ENCODE data around the gene IFNG. TPM values are rescaled to one million over a fixed set of nuclear protein-coding genes. Genes with fewer than 3 reads are reported as not detected.
"Not testable (repeated sequence)": the region's sequence is repeated elsewhere in the genome, so short reads cannot be mapped to it uniquely, and the experiment has no call there.

The IFNG gene
- 100 to 1,000 TPM in 2 of 3 donors, 10 to 100 TPM in 1; 61.8 to 920 (median 807) TPM for total RNA-seq

GRCh38 chr12:68159681-68160304 lies at the start of gene IFNG:
IFNG (minus strand) TSS chr12:68159740; CDS start chr12:68159615, 125 bp downstream.
- Mint-ChIP-seq H3K27me3 (ENCODE audit: low read depth) (no peaks in the 10 kb centered on the region), H3K4me1 (ENCODE audit: low read depth) (peaks cover 43% of the 10 kb centered on the region), H3K9me3 (no peaks in the 10 kb centered on the region), H3K4me3 (peak within 1 kb of the TSS; percentile 79), H3K36me3 (ENCODE audit: insufficient read depth) (peaks cover 11% of the 10 kb centered on the region)
- ATAC-seq (peak; percentile 41 to 58), DNase-seq (no peak)

DNA sequence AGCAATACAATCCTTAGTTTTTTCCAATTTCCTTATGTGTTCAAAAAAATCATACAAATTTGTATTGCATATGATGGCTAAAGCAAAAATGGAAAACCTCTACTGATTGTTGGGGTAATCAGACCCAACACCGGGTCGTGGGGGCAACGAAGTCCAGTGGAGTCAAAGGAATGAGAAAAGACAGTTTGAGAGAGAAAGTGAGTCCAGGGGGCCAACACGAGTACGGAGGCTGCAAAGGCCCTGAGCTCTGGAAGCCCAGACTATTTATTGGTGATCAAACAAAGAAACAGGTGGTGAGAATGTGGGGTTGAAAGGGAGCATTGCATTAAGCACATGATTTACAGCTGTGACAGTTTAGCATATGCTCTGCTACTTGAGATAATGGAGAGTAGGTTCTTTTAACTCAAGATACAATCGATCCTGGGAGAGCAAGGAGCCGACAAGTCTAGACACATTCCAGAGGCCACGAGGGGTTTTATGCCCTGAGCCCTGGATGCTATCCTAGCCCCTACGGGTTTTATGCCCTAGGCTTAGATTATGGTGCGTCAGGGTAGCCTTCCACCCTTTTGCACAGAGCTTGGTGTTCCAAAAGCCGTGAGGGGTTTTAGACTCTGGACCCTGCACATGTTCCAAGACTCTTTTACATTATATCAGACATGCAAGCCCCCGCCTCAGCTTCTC lies 49.6 kb upstream of the IFNG start:
- not testable (repeated sequence) for ATAC-seq; H3K4me3 Mint-ChIP-seq; H3K36me3 Mint-ChIP-seq (ENCODE audit: insufficient read depth); H3K9me3 Mint-ChIP-seq; H3K27me3 Mint-ChIP-seq (ENCODE audit: low read depth); DNase-seq
- H3K4me1 Mint-ChIP-seq (ENCODE audit: low read depth): peaks cover 13% of the 10 kb centered on the region

DNA sequence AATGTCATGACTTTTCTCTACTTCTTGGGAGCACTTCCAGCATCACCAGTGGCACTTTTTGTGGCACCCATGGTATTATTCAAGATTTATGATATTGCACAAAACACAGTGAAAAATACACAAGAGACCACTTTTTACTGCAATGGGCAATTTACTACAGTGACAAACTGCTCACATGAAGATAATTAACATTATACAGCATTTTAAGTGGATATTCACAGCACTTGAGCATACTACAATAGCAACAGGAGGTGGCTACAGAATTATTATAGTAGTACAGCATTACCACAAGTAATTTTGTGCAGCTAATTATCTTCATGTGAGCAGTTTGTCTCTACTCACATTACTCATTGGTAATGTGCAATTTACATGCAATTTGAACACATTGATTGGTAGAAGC lies 47.7 kb upstream of the IFNG start:
- Mint-ChIP-seq H3K27me3 (ENCODE audit: low read depth) (no peaks in the 10 kb centered on the region), H3K36me3 (ENCODE audit: insufficient read depth) (no peaks in the 10 kb centered on the region), H3K4me1 (ENCODE audit: low read depth) (peaks cover 28% of the 10 kb centered on the region), H3K9me3 (no peaks in the 10 kb centered on the region), H3K4me3 (no peak overlapping the region)
- no peak for DNase-seq
- no peak for ATAC-seq

DNA sequence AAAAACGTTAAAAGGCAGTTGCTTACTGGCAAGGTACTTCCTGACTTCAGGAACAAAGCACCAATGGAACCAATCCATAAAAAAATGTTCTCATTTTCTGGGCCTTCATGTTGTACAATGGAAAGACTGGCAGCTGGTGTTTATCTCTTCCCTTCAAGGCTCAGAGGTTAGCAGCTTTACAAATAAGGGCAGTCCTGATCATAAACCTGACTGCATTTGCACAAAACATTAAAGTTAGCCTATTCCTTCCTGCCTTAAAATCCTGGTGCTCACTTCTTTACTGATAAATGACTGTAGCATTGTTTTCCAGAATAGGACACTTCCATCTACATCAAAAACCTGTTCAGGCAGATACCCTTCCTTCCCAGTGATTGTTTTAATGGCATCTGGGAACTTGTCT lies 46.9 kb upstream of the IFNG start:
- ATAC-seq (no peak), DNase-seq (no peak)
- no peaks in the 10 kb centered on the region for H3K36me3 Mint-ChIP-seq (ENCODE audit: insufficient read depth)
- no peaks in the 10 kb centered on the region for H3K27me3 Mint-ChIP-seq (ENCODE audit: low read depth)
- peaks cover 21% of the 10 kb centered on the region for H3K4me1 Mint-ChIP-seq (ENCODE audit: low read depth)
- H3K9me3 Mint-ChIP-seq: no peaks in the 10 kb centered on the region
- H3K4me3 Mint-ChIP-seq: no peak overlapping the region

- Mint-ChIP-seq H3K27me3 (ENCODE audit: low read depth) (no peaks in the 10 kb centered on the region), H3K36me3 (ENCODE audit: insufficient read depth) (no peaks in the 10 kb centered on the region), H3K4me1 (ENCODE audit: low read depth) (peaks cover 35% of the 10 kb centered on the region), H3K4me3 (no peak overlapping the region), H3K9me3 (no peaks in the 10 kb centered on the region)
- ATAC-seq (peak; percentile 30 to 57), DNase-seq (no peak)
These were observed 43.9 kb upstream of the IFNG start for GRCh38 chr12:68203460-68203875.

DNA sequence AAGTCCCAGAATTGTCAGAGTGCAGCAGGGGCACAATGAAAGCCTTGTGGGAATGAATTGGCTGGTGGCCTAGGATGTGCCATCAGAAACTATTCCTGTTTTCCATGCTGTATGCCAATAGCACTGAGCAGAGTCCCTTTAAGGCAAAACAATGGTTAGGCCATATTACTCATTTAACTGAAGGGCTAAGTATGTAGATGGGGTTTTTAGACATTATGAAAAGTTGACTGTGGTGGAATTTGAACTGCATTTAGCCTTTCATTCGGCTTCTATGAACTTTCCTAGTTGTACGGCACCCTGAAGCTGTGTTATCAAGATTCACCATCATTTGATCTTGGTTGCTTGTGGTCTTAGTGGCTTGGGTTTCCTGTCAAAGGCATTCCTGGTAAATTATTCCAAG lies 41.3 kb upstream of the IFNG start:
- Mint-ChIP-seq H3K27me3 (ENCODE audit: low read depth) (no peaks in the 10 kb centered on the region), H3K9me3 (no peaks in the 10 kb centered on the region), H3K4me3 (no peak overlapping the region), H3K36me3 (ENCODE audit: insufficient read depth) (no peaks in the 10 kb centered on the region), H3K4me1 (ENCODE audit: low read depth) (peaks cover 36% of the 10 kb centered on the region)
- DNase-seq: no peak
- ATAC-seq: peak in 1 of 2 donors; percentile 38

GRCh38 chr12:68199127-68199526 lies 39.6 kb upstream of the IFNG start:
- Mint-ChIP-seq H3K9me3 (no peaks in the 10 kb centered on the region), H3K27me3 (ENCODE audit: low read depth) (no peaks in the 10 kb centered on the region), H3K4me1 (ENCODE audit: low read depth) (peaks cover 36% of the 10 kb centered on the region), H3K4me3 (peak overlapping the region; percentile 72), H3K36me3 (ENCODE audit: insufficient read depth) (no peaks in the 10 kb centered on the region)
- ATAC-seq: no peak
- no peak for DNase-seq

- Mint-ChIP-seq H3K4me3 (peak overlapping the region; percentile 72), H3K27me3 (ENCODE audit: low read depth) (no peaks in the 10 kb centered on the region), H3K9me3 (no peaks in the 10 kb centered on the region), H3K36me3 (ENCODE audit: insufficient read depth) (no peaks in the 10 kb centered on the region), H3K4me1 (ENCODE audit: low read depth) (peaks cover 33% of the 10 kb centered on the region)
- ATAC-seq (peak in 1 of 2 donors; percentile 61), DNase-seq (no peak)
These were observed 39.1 kb upstream of the IFNG start for GRCh38 chr12:68198507-68199086.

GRCh38 chr12:68190301-68190700 lies 30.8 kb upstream of the IFNG start:
- no peak for DNase-seq
- Mint-ChIP-seq H3K4me3 (no peak overlapping the region), H3K27me3 (ENCODE audit: low read depth) (no peaks in the 10 kb centered on the region), H3K36me3 (ENCODE audit: insufficient read depth) (no peaks in the 10 kb centered on the region), H3K4me1 (ENCODE audit: low read depth) (peaks cover 13% of the 10 kb centered on the region), H3K9me3 (no peaks in the 10 kb centered on the region)
- ATAC-seq: no peak

DNA sequence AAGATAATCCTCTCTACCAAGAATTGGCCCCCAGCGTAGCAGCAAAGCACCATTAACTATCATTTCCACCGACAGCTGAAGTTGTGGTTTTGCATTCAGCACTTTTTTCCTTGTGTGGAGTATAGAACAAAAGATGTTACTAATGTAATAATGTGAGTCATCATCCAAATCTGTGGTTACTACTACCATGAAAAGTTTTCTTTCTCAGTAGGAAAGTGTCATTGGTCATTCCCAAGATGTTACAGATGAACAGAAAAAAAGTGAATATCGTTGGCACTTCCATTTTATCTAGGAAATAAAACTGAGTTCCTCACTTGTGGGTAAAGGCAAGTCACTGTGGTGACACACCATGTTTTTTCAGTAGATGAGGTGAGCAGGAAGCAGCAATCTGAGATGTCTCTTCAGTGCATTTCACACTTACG lies 30.3 kb upstream of the IFNG start:
- peak; percentile 36 for DNase-seq
- H3K4me1 Mint-ChIP-seq (ENCODE audit: low read depth): peaks cover 13% of the 10 kb centered on the region
- H3K9me3 Mint-ChIP-seq: no peaks in the 10 kb centered on the region
- no peak overlapping the region for H3K4me3 Mint-ChIP-seq
- peak; percentile 89 to 93 for ATAC-seq
- H3K36me3 Mint-ChIP-seq (ENCODE audit: insufficient read depth): no peaks in the 10 kb centered on the region
- H3K27me3 Mint-ChIP-seq (ENCODE audit: low read depth): no peaks in the 10 kb centered on the region

DNA sequence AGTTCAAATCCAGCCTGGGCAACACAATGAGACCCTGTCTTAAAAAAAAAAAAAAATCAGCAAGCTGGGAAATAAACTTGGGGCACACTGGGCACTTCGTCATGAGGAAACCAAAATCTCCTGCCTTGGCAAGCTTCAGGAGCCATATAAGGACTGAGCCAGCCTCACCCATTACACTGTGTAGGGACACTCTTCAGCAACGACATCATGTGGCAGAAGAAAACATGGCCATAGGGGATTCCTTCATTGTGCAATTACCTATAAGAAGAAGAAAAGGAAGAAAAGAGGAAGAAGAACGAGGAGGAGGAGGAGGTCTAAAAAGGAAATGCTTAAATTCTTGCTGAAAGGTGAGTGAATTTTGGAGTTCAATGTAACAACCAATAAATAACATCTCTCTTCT lies 26.1 kb upstream of the IFNG start:
- Mint-ChIP-seq H3K4me1 (ENCODE audit: low read depth) (peaks cover 26% of the 10 kb centered on the region), H3K4me3 (no peak overlapping the region), H3K36me3 (ENCODE audit: insufficient read depth) (no peaks in the 10 kb centered on the region), H3K9me3 (no peaks in the 10 kb centered on the region), H3K27me3 (ENCODE audit: low read depth) (no peaks in the 10 kb centered on the region)
- no peak for ATAC-seq
- no peak for DNase-seq

- ATAC-seq (peak; percentile 85 to 91), DNase-seq (peak; percentile 17)
- Mint-ChIP-seq H3K27me3 (ENCODE audit: low read depth) (no peaks in the 10 kb centered on the region), H3K9me3 (no peaks in the 10 kb centered on the region), H3K4me1 (ENCODE audit: low read depth) (peaks cover 53% of the 10 kb centered on the region), H3K4me3 (no peak overlapping the region), H3K36me3 (ENCODE audit: insufficient read depth) (no peaks in the 10 kb centered on the region)
These were observed 21.5 kb upstream of the IFNG start for GRCh38 chr12:68180792-68181744.

GRCh38 chr12:68178774-68179439 lies 19.4 kb upstream of the IFNG start:
- Mint-ChIP-seq H3K4me3 (no peak overlapping the region), H3K4me1 (ENCODE audit: low read depth) (peaks cover 74% of the 10 kb centered on the region), H3K27me3 (ENCODE audit: low read depth) (no peaks in the 10 kb centered on the region), H3K9me3 (no peaks in the 10 kb centered on the region), H3K36me3 (ENCODE audit: insufficient read depth) (no peaks in the 10 kb centered on the region)
- no peak for ATAC-seq
- DNase-seq: no peak

GRCh38 chr12:68178184-68178583 lies 18.6 kb upstream of the IFNG start:
- no peaks in the 10 kb centered on the region for H3K27me3 Mint-ChIP-seq (ENCODE audit: low read depth)
- ATAC-seq: no peak
- H3K36me3 Mint-ChIP-seq (ENCODE audit: insufficient read depth): no peaks in the 10 kb centered on the region
- H3K4me1 Mint-ChIP-seq (ENCODE audit: low read depth): peaks cover 78% of the 10 kb centered on the region
- no peak overlapping the region for H3K4me3 Mint-ChIP-seq
- H3K9me3 Mint-ChIP-seq: no peaks in the 10 kb centered on the region
- no peak for DNase-seq

All from activated T-cell treated with anti-CD3 and anti-CD28 coated beads, Interleukin-2, amount 50 U/mL, for 4 hours (primary cell).